ENCODE measurements around the gene NPC1L1. TPM values are rescaled to one million over a fixed set of nuclear protein-coding genes. Genes with fewer than 3 reads are reported as not detected.

NPC1L1 gene
- total RNA-seq, 1 donor: under 0.01 TPM

DNA sequence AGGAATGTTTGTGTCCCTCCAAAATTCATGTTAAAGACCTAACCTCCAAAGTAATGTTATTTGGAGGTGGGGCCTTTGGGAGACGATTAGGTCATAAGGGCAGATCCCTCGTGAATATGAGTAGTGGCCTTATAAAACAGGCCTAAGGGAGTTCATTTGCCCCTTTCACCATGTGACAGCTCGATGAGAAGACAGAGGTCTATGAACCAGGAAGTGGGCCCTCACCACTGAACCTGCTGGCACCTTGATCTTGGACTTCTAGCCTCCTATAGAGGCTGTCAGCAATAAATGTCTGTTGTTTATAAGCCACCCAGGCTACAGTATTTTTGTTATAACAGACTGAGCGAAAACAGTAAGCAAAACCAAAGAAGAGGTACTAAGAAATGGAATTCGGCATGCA lies 64.8 kb downstream of the NPC1L1 start:
- no peak for DNase-seq (ENCODE audit: low read depth in 2 of 3, low spot score in 2 of 3)

DNA sequence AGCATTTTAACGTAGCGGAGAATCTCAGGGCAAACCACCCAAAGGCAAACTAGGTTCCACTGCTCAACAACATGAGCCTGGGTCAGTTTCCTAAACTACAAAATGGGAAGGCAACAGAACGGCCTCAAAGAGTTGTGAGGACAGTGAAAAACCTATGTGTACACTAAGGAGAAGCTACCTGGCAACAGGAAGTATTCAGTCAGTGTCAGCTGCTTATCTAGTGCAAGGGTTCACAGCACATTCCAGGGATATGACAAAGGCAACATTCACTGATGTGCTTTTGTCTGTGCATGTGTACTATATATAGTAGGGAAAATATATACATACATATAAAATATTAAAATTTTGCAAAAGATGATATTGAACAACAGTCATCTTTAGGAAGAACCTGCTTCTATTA lies 67.8 kb downstream of the NPC1L1 start:
- DNase-seq (ENCODE audit: low read depth in 2 of 3, low spot score in 2 of 3): no peak

DNA sequence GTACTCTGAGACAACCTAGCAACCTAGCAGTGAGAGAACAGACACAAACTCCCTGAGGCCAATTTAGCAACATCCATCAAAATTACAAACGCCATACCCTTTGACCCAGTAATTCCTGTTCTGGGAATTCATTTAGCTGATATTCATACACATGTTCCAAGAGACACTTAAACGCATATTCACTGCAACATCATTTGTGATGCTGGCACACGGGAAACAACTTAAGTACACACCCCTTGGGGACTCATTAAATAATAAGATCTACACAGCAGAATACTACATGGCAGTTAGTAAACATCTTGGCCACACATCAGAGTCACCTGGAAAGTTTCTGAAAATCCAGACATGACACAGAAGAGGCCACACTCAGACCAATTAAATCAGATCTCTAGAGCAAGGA lies 68.3 kb downstream of the NPC1L1 start:
- no peak for DNase-seq (ENCODE audit: low read depth in 2 of 3, low spot score in 2 of 3)

DNA sequence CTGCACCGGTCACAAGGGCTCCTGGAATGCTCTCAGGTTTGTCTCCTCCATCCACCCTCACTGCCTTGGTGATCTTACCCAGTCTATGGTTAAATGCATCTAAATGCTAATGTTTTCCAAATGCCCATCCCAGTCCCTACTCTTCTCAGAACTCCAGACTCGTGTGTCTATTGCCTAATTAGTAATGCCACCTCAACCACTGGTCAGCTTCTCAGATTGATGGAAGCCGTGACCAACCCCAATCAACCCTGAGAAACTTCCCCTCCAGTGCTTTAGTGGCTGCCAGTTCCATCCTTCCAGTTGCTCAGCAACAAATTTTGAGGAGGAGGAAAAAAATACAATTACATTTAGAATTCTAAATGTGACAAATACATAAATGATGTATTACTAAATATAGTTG lies 69.3 kb downstream of the NPC1L1 start:
- no peak for DNase-seq (ENCODE audit: low read depth in 2 of 3, low spot score in 2 of 3)

DNA sequence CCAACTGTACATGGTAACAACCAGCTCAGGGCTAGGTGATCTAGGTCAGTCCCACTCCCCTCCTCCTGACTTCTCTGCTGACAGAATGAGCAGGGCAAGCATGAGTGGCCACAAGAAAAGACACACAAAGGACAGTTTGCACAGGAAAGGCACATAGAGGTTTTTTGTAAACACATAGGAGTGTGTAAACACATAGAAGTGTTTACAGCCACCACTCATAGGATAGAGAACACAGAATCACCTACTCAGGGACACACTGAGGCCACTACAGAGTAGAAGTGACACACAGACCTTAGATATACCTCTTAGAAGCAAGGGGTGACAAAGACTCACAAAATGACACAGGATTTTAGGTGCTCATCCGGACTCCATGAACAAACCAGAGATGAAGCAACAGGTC lies 69.7 kb downstream of the NPC1L1 start:
- DNase-seq (ENCODE audit: low read depth in 2 of 3, low spot score in 2 of 3): no peak

DNA sequence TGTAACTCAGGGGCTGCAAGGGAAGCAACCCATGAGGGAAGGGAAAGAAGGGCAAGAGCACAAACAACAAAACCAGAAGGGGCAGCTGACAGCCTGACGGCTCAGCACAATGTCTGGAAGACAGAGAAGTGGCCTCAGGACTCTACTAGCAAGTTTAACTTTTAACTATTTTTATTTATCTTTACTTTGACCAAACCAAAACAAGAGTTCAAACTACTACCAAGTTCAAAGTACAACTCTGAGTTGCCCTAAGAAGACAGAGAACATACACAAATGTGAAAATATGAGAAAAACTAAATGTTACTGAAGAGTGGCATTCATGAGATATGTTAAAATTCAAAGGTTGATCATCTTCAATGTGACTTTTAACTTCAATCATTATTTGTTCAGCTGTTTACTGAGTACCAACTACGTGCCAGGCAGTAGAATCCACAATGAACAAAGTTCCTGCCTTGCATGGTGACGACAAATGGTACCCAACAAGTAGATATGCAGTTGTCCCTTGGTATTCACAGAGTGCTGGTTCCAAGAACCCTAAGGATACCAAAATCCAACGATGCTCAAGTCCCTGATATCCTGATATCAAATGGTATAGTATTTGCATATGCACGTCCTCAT lies 70.4 kb downstream of the NPC1L1 start:
- no peak for DNase-seq (ENCODE audit: low read depth in 2 of 3, low spot score in 2 of 3)

DNA sequence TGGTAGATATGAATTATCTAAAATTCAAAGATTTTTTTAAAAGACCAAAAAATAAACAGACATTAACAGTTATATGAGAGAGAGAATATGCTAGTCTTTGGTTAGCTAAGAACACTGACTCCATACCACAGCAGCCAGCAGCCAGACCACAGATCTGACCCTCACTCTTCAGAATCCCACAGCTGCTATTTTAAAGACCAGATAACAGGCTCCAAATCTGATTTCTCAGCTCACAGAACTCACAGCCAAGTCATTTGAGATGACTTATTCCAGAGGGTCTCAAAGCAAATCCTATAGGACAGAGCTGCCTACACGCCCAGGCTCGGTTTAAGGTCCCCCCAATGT lies 71.0 kb downstream of the NPC1L1 start:
- DNase-seq (ENCODE audit: low read depth in 2 of 3, low spot score in 2 of 3): no peak

DNA sequence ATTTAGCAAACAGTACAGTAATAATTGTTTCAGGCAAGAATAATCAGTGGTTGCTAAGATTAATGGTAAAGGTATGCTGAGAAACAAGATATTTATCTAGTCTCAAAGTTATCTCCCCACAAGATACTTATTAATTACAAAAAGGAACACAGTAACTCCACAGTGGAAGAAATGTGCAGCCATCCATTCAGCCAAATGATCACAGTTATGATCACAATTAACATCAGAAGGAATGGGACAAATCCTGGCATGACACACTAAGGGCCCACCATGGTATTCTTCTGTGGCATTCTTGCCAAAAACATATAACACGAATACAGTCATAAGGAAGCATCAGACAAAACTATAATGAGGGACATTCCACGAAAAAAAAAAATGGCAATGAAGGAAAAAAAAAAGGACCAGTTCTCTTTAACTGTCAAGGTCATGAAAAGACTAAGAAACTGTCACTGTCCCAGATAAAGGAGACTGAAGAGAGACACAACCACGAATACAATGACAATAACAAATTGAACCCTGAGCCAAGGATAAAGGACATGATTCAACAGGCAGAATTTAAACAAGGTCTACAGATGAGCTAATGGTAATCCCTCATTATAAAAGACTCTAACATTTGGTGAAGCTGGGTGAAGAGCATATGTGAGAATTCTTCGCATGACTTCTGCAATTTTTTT lies 71.5 kb downstream of the NPC1L1 start:
- DNase-seq (ENCODE audit: low read depth in 2 of 3, low spot score in 2 of 3): no peak

DNA sequence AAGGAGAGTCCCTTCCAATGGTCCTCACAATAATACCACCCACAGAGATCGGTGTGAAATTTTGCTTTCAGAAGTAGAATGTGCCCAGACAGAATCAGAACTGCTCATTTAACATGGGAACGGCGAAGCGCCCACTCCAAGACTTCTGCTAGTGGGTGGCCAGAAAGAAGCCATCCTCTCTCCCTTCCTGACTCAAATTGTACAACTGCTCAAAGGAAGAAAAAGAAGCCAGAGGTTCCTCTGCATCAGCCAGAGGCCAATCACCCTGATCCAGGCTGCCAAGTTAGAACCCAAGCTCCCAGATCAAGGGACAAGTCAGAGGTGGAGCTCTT lies 73.9 kb downstream of the NPC1L1 start:
- no peak for DNase-seq (ENCODE audit: low read depth in 2 of 3, low spot score in 2 of 3)

DNA sequence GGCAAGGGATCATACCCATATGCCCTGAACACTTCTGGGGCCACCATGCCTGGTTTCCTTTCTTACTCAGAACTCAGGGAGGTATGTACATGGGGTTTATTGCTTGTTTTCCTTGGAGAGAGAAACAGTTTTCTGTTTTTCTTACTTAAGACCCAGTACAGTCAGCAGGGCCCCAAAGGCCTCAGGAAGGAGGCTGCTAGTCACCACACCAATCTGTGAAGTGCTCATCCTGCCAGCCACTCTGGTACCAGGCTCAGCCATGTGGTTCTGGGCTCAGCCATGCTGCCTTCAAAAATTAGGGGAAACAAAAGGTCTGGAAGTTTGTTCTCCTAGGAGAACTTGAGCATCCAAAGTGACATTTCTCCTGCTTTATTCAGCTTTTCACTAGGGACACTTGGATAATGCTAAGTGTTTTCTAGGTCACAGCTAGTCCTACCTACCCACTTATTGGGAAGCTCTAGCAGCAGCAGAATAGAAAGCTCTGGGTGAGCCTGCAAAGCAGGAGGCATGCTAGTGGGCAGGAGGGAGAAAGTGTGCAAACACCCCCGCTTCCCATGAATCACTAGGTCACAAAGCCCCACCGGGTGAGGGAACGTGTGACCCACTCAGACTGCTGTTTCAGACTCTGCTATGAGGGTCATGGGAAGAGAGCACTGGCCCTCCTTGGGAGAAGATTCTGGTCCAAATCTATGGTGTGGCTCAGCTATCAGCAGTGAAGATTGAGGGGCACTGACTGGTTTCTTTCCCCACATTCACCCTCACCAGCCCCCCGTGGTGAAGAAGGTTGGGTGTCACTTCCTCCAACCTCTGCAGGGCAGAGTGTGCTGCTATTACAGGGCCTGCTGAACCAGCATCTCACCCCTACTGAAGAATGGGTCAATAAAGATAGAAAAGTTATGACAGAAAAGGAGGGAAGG lies 74.6 kb downstream of the NPC1L1 start:
- no peak for DNase-seq (ENCODE audit: low read depth in 2 of 3, low spot score in 2 of 3)

DNA sequence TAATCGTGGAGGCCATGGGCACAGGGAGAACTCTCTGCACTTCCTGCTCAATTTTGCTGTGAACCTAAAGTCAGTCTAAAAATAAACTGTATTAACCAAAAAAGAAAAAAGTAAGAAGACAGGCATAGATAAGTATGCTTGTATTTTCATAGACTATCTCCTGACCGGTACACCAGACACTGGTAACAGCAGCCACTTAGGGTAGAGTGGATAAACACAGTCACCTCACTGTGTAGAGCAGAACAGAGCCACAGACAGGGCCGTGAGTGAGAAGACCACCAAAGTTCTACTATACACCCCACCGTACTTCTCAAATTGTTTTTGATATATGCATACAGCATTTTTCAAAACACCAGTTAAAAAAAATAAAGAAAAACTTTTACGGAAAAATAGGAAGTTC lies 75.6 kb downstream of the NPC1L1 start:
- DNase-seq (ENCODE audit: low read depth in 2 of 3, low spot score in 2 of 3): no peak

DNA sequence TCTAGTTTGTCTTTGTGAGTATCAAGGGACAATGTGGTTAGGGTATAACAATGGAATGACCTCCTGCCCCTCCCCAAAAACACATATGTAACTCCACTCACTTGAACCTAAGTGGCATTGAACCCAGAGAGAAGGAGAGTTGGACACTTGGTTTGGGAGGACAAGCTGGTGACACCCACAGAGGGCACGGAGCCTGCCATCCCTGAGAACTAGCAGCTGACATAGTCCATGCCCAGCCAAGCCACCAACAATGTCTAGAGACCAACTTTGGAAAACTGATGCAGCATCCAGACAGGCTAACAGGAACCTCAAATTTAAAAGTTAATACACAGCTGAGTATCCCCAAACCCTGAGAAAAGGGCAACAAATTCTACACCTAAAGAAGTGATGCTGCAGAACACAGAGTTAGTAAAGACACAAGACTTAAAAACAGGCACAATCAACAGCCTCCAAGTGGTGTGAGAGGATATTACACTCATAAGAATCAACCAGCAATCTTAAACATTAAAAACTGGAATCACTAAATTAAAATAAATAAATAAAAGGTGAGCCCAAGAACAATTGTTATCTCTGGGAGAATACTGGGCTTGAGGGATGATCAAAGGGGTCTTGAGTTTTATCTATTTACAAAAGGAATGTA lies 77.8 kb downstream of the NPC1L1 start:
- DNase-seq (ENCODE audit: low read depth in 2 of 3, low spot score in 2 of 3): peak in 1 of 3 donors; percentile 28

Small RNA genes within 50 kb of the gene (small RNA-seq; reads per million reads assigned to genes)
- gene RNU6-1097P: not detected

Other genes with a start within 250 kb of the NPC1L1 start
- under 0.01 TPM for gene CAMK2B, start 215.7 kb downstream of the NPC1L1 start, total RNA-seq
- 59.5 TPM for gene NUDCD3, start 50.7 kb downstream of the NPC1L1 start, total RNA-seq
- 69.5 TPM for gene DDX56, start 32.6 kb upstream of the NPC1L1 start, total RNA-seq
- 133 TPM for gene TMED4, start 40.9 kb upstream of the NPC1L1 start, total RNA-seq
- gene OGDH, start 65.3 kb upstream of the NPC1L1 start, total RNA-seq: 97.8 TPM
- gene ZMIZ2, start 207.5 kb upstream of the NPC1L1 start, total RNA-seq: 31.2 TPM

Measured in hematopoietic multipotent progenitor cell (in vitro differentiated cells).